ENCODE measurements around the gene GCFC2.

DNA sequence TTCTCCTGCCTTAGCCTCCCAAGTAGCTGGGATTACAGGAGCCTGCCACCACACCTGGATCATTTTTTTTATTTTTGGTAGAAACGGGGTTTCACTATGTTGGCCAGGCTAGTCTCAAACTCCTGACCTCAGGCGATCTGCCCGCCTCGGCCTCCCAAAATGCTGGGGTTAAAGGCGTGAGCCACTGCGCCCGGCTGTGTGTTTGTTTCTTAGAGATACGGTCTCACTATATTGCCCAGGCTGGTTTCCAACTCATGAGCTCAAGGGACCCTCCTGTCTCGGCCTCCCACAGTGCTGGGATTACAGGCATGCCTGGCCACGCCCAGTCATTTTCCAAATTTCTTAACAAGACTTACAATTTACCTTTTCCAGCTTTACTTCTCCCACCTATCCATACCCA lies 65.1 kb downstream of the GCFC2 start:
- no peak for TF ChIP-seq CTCF (IDR thresholded peaks at IDR 0.05)
- TF ChIP-seq POLR2A (IDR thresholded peaks at IDR 0.05): no peak

Data from uterus (tissue), 2 donors.